RWPE2 (cell line): ENCODE results near the gene AGBL4.

Experiments
- ATAC-seq: fragments of 200-7000 bp; cut with Tn5 transposase; 3 replicates; pipeline ENCODE4 v1.9.1; 2021; ENCODE audit warnings: low read depth
- DNase-seq: peaks from one replicate; pipeline ENCODE4 v3.0.0-alpha.2; 2020; ENCODE audit warnings: low spot score
- H3K27ac ChIP-seq: fragments of 450-650 bp; 2 replicates; pipeline ENCODE4 v1.5.1; 2017; ENCODE audit warnings: mild to moderate bottlenecking; ENCODE audit not compliant: poor library complexity, severe bottlenecking
- H3K27me3 ChIP-seq: fragments of 250-450 bp; sonication (Bioruptor Pico); 2 replicates; pipeline ENCODE4 v1.5.1; 2021; ENCODE audit warnings: mild to moderate bottlenecking, moderate library complexity; ENCODE audit not compliant: insufficient read depth, poor library complexity, severe bottlenecking
- H3K36me3 ChIP-seq: fragments of 250-450 bp; sonication (Bioruptor Pico); 2 replicates; pipeline ENCODE4 v1.5.1; 2020; ENCODE audit warnings: low read depth, mild to moderate bottlenecking, moderate library complexity
- H3K4me1 ChIP-seq: fragments of 250-450 bp; sonication (Bioruptor Pico); 2 replicates; pipeline ENCODE4 v1.5.1; 2021; ENCODE audit warnings: mild to moderate bottlenecking, moderate library complexity; ENCODE audit not compliant: insufficient read depth, poor library complexity, severe bottlenecking
- H3K4me3 ChIP-seq: fragments of 250-450 bp; sonication (Bioruptor Pico); 2 replicates; pipeline ENCODE4 v1.5.1; 2021; ENCODE audit warnings: mild to moderate bottlenecking, moderate library complexity; ENCODE audit not compliant: severe bottlenecking
- H3K9me3 ChIP-seq: fragments of 250-450 bp; sonication (Bioruptor Pico); 2 replicates; pipeline ENCODE4 v1.5.1; 2021; ENCODE audit warnings: mild to moderate bottlenecking, moderate library complexity; ENCODE audit not compliant: severe bottlenecking
- CTCF ChIP-seq: fragments of 450-650 bp; IDR thresholded peaks from one replicate; pipeline ENCODE4 v1.5.1; 2017; ENCODE audit warnings: mild to moderate bottlenecking, moderate library complexity; ENCODE audit not compliant: poor library complexity, severe bottlenecking

Gene AGBL4

GRCh38 chr1:48592330-48592729, 1431.4 kb downstream of the AGBL4 start:
- H3K4me3 ChIP-seq, result no peak overlapping the region
- no peaks in the 10 kb centered on the region for H3K36me3 ChIP-seq
- no peaks in the 10 kb centered on the region for H3K9me3 ChIP-seq
- H3K4me1 ChIP-seq, result no peaks in the 10 kb centered on the region
- DNase-seq (no peak), ATAC-seq (no peak)
- H3K27me3 ChIP-seq, result no peaks in the 10 kb centered on the region
- TF ChIP-seq CTCF, result no peak
- H3K27ac ChIP-seq, result no peak overlapping the region

- H3K9me3 ChIP-seq, result no peaks in the 10 kb centered on the region
- no peak for TF ChIP-seq CTCF
- no peak for ATAC-seq
- no peak overlapping the region for H3K27ac ChIP-seq
- H3K27me3 ChIP-seq, result no peaks in the 10 kb centered on the region
- no peak for DNase-seq
- H3K4me1 ChIP-seq, result no peaks in the 10 kb centered on the region
- H3K36me3 ChIP-seq, result no peaks in the 10 kb centered on the region
- H3K4me3 ChIP-seq, result no peak overlapping the region
Measured at GRCh38 chr1:48591181-48591580, 1432.6 kb downstream of the AGBL4 start.

- Histone ChIP-seq H3K4me1 (no peaks in the 10 kb centered on the region), H3K27ac (no peak overlapping the region), H3K36me3 (no peaks in the 10 kb centered on the region), H3K27me3 (no peaks in the 10 kb centered on the region), H3K4me3 (no peak overlapping the region), H3K9me3 (no peaks in the 10 kb centered on the region)
- DNase-seq, result no peak
- no peak for TF ChIP-seq CTCF
- no peak for ATAC-seq
Measured at GRCh38 chr1:48588061-48588460, 1435.7 kb downstream of the AGBL4 start.

- no peak for ATAC-seq
- Histone ChIP-seq H3K4me3 (no peak overlapping the region), H3K27ac (no peak overlapping the region), H3K9me3 (no peaks in the 10 kb centered on the region), H3K27me3 (no peaks in the 10 kb centered on the region), H3K4me1 (no peaks in the 10 kb centered on the region), H3K36me3 (no peaks in the 10 kb centered on the region)
- no peak for DNase-seq
- no peak for TF ChIP-seq CTCF
Measured at GRCh38 chr1:48582408-48582807, 1441.3 kb downstream of the AGBL4 start.

GRCh38 chr1:48581270-48581669, 1442.5 kb downstream of the AGBL4 start:
- H3K27me3 ChIP-seq, result no peaks in the 10 kb centered on the region
- H3K36me3 ChIP-seq, result no peaks in the 10 kb centered on the region
- no peak overlapping the region for H3K27ac ChIP-seq
- TF ChIP-seq CTCF, result no peak
- H3K9me3 ChIP-seq, result no peaks in the 10 kb centered on the region
- H3K4me3 ChIP-seq, result no peak overlapping the region
- no peak for ATAC-seq
- H3K4me1 ChIP-seq, result no peaks in the 10 kb centered on the region
- DNase-seq, result no peak
